HL-60 (cell line): ENCODE measurements around the gene PPBP.

Source experiments
- DNase-seq, 2 experiments: peaks; one replicate each; pipeline ENCODE4 v3.0.0-alpha.2; 2010 to 2020; ENCODE audit warnings: low read depth in 1 of 2, low spot score in 1 of 2
- H3K27ac ChIP-seq: fragments of 250-450 bp; sonication (Bioruptor Pico); replicated peaks from 2 replicates; pipeline ENCODE4 v1.5.1; 2020; ENCODE audit warnings: mild to moderate bottlenecking, moderate library complexity
- H3K27me3 ChIP-seq: fragments of 250-450 bp; sonication (Bioruptor Pico); 2 replicates; pipeline ENCODE4 v1.5.1; 2021; ENCODE audit warnings: mild to moderate bottlenecking, moderate library complexity; ENCODE audit not compliant: insufficient read depth, poor library complexity, severe bottlenecking
- H3K4me3 ChIP-seq: replicated peaks from 2 replicates; pipeline ENCODE4 v1.5.1; 2011; ENCODE audit warnings: mild to moderate bottlenecking, control low read depth, low read length; ENCODE audit not compliant: insufficient read depth
- GABPA ChIP-seq: IDR thresholded peaks from 2 replicates; pipeline ENCODE4 v1.6.1; 2012; ENCODE audit warnings: low read depth
- POLR2AphosphoS5 ChIP-seq: IDR thresholded peaks from 2 replicates; pipeline ENCODE4 v1.6.1; 2012; ENCODE audit warnings: low read depth
- REST ChIP-seq: IDR thresholded peaks from 2 replicates; pipeline ENCODE4 v1.6.1; 2012; ENCODE audit warnings: low read depth; ENCODE audit not compliant: insufficient replicate concordance
- SPI1 ChIP-seq: IDR thresholded peaks from 2 replicates; pipeline ENCODE4 v1.6.1; 2012; ENCODE audit warnings: low read depth, mild to moderate bottlenecking, borderline replicate concordance
- TF ChIP-seq, protein P1 (sequence below): IDR thresholded peaks from one replicate; pipeline ENCODE4 v1.5.1; 2011; ENCODE audit warnings: low read length, control low read depth, inconsistent platforms; ENCODE audit not compliant: insufficient read depth

Gene PPBP

DNA sequence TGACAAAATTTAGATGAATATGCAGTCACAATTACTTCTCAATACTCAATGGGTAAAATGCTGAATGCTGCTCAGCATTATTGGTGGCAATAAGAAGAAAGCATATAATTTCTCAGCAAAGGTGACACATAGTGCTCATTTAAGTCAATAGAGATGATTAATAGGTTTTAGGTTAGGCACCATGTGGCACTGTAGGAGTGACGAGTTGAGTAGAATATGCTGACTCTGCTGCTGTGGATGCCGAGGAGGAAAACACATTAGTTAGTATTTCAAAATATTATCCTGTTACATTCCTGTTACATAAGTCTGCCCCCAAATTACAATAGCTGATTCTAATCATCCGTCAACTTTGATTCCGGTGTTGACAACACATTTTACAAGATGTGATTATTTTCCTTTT lies 24.1 kb upstream of the PPBP start:
- Histone ChIP-seq H3K27ac (no peak overlapping the region), H3K4me3 (no peak overlapping the region), H3K27me3 (no peaks in the 10 kb centered on the region)
- TF ChIP-seq POLR2AphosphoS5 (no peak), SPI1 (no peak), REST (no peak), GABPA (no peak)
- TF ChIP-seq, protein P1, sequence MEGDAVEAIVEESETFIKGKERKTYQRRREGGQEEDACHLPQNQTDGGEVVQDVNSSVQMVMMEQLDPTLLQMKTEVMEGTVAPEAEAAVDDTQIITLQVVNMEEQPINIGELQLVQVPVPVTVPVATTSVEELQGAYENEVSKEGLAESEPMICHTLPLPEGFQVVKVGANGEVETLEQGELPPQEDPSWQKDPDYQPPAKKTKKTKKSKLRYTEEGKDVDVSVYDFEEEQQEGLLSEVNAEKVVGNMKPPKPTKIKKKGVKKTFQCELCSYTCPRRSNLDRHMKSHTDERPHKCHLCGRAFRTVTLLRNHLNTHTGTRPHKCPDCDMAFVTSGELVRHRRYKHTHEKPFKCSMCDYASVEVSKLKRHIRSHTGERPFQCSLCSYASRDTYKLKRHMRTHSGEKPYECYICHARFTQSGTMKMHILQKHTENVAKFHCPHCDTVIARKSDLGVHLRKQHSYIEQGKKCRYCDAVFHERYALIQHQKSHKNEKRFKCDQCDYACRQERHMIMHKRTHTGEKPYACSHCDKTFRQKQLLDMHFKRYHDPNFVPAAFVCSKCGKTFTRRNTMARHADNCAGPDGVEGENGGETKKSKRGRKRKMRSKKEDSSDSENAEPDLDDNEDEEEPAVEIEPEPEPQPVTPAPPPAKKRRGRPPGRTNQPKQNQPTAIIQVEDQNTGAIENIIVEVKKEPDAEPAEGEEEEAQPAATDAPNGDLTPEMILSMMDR, result no peak
- no peak for DNase-seq

GRCh38 chr4:74009307-74009706 lies 21.3 kb upstream of the PPBP start:
- no peaks in the 10 kb centered on the region for H3K27me3 ChIP-seq
- no peak overlapping the region for H3K27ac ChIP-seq
- peak; percentile 18 to 47 for DNase-seq
- no peak overlapping the region for H3K4me3 ChIP-seq
- no peak for TF ChIP-seq GABPA

- TF ChIP-seq, protein P1, result no peak
- no peak for TF ChIP-seq SPI1
- TF ChIP-seq REST, result no peak
- no peak for TF ChIP-seq GABPA
- TF ChIP-seq POLR2AphosphoS5, result no peak
- no peak overlapping the region for H3K4me3 ChIP-seq
- DNase-seq, result no peak
- no peaks in the 10 kb centered on the region for H3K27me3 ChIP-seq
- no peak overlapping the region for H3K27ac ChIP-seq
Measured at GRCh38 chr4:74006009-74006476, 18.1 kb upstream of the PPBP start.

DNA sequence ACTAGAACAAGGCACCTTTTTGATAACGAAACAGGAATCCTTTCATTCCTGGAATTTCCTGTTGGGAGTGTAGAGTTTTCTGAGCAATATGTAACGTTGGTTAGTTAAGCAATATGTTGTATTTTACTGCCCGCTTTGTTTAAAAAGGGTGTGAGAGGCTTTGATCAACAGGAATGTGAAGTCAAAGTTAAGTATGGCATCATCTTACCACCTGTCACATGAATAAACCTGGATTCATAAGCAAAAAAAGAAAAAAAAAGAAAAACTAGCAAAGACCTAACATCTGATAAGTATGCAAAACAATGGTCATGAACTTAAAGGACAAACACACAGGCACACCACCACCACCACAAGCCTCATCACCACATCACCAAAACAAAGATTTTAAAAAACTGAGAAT lies 17.5 kb upstream of the PPBP start:
- Histone ChIP-seq H3K27me3 (no peaks in the 10 kb centered on the region), H3K4me3 (no peak overlapping the region), H3K27ac (no peak overlapping the region)
- DNase-seq, result no peak
- TF ChIP-seq GABPA (no peak), POLR2AphosphoS5 (no peak), REST (no peak), SPI1 (no peak)
- TF ChIP-seq, protein P1, result no peak
